ENCODE results near the gene NAA80. TPM values are rescaled to one million over a fixed set of nuclear protein-coding genes. Genes with fewer than 3 reads are reported as not detected.

NAA80 gene
- total and polyA plus RNA-seq, 2 of the 8 experiments (the other 6 are each of a cell fraction or from before 2014, with no cell fraction given): 11.3 to 16.7 TPM

GRCh38 chr3:50300681-50301254, 1.6 kb upstream of the NAA80 start (continued):
- TF ChIP-seq JUND (IDR thresholded peaks at IDR 0.05; ENCODE audit: low read length) (no peak), CHD7 (IDR thresholded peaks at IDR 0.05; ENCODE audit: insufficient replicate concordance, low read length) (no peak), ATF3 (IDR thresholded peaks at IDR 0.05; ENCODE audit: insufficient read depth, low read depth, low read length) (no peak), FOSL1 (IDR thresholded peaks at IDR 0.05; ENCODE audit: insufficient read depth, low read depth, low read length) (no peak), CEBPB (IDR thresholded peaks at IDR 0.05; ENCODE audit: low read depth, low read length) (no peak)

Data from H1 (cell line).